ENCODE measurements around the gene CACNA1I.

GRCh38 chr22:39568278-39568981 lies 2.1 kb upstream of the CACNA1I start:
- no peak for TF ChIP-seq POLR2AphosphoS5 (IDR thresholded peaks at IDR 0.05; ENCODE audit: low read depth, low read length)
- TF ChIP-seq CEBPB (IDR thresholded peaks at IDR 0.05; ENCODE audit: low read depth), result no peak
- no peak for TF ChIP-seq SRF (IDR thresholded peaks at IDR 0.05; ENCODE audit: low read depth)
- no peak for TF ChIP-seq RAD21 (IDR thresholded peaks at IDR 0.05; ENCODE audit: low read depth)
- TF ChIP-seq CTCF (IDR thresholded peaks at IDR 0.05 in 2 of 3, conservative IDR thresholded peaks at IDR 0.05 in 1 of 3; ENCODE audit: borderline replicate concordance in 1 of 3, insufficient read depth in 1 of 3, low read depth in 2 of 3, low read length in 2 of 3), result no peak
- no peak for TF ChIP-seq YY1 (IDR thresholded peaks at IDR 0.05; ENCODE audit: extremely low read depth, insufficient replicate concordance, low read depth, low read length)
